OCI-LY1 (cell line): Measurements from ENCODE around the gene ALOX5.

Source experiments
- CTCF ChIP-seq: fragments of 200-600 bp; sonication (generic), shearing (Covaris generic); IDR thresholded peaks from 2 replicates; pipeline ENCODE4 v1.5.1; 2017; ENCODE audit warnings: mild to moderate bottlenecking, antibody characterized with exemption, low read length, moderate library complexity, mixed read lengths
- EZH2 ChIP-seq: fragments of 200-600 bp; sonication (generic), shearing (Covaris generic); IDR thresholded peaks from 2 replicates; pipeline ENCODE4 v1.8.0; 2017; ENCODE audit warnings: borderline replicate concordance, mixed run types, mild to moderate bottlenecking, antibody characterized with exemption, low read length, moderate library complexity, mixed read lengths

GRCh38 chr10:45432700-45433472 is 58.9 kb downstream of the ALOX5 start:
- no peak for TF ChIP-seq CTCF
- TF ChIP-seq EZH2 = no peak
